ENCODE measurements around the gene NEURL3.
"Not testable (repeated sequence)": the region's sequence is repeated elsewhere in the genome, so short reads cannot be mapped to it uniquely, and the experiment has no call there.

Gene NEURL3

DNA sequence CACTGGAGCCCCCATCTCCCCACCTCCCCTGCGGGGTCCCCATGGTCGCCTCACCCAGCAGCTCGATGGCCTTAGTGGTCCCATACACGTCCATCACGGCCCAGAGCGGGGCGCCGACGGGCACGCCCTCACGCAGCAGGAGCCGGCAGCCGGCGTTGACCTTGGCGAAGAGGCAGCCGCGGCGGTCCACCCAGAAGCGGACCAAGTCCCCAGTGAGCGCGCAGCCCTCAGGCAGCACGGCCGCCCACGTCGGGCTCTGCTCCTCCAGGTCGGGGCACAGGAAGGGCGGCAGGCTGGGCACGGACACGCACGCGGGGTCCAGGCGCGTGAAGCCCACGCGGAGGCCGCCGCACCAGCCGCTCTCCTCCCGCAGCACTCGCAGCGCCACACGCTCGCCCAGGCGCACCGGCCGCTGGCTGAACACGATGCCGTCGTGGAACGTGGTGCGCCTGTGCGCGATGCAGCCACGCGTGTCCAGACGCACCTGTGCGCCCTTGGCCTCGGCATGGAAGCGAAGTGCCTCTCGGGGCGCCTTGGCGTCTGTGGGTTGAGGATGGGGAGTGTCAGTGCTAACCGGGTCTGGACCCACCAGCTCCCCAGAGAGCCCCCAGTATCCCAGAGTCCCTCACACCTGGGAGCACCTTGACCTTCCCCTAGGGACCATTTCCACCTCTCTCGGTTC is 4.6 kb downstream of the NEURL3 start:
- no peaks in the 10 kb centered on the region for H3K27me3 ChIP-seq (ENCODE audit: insufficient read depth, low read depth)
- TF ChIP-seq CTCF (conservative IDR thresholded peaks at IDR 0.05; ENCODE audit: low read depth, low read length): no peak

GRCh38 chr2:96499061-96499960 is 5.8 kb downstream of the NEURL3 start:
- H3K4me2 ChIP-seq: no peak overlapping the region
- H3K27me3 ChIP-seq (ENCODE audit: insufficient read depth, low read depth): no peaks in the 10 kb centered on the region
- no peak overlapping the region for H3K27ac ChIP-seq
- H4K20me1 ChIP-seq (ENCODE audit: insufficient read depth): no peaks in the 10 kb centered on the region
- no peak for TF ChIP-seq CTCF (conservative IDR thresholded peaks at IDR 0.05; ENCODE audit: low read depth, low read length)
- no peak overlapping the region for H3K9ac ChIP-seq
- H3K79me2 ChIP-seq (ENCODE audit: insufficient read depth, low read depth): no peaks in the 10 kb centered on the region
- H2AFZ ChIP-seq (ENCODE audit: low read depth): no peak overlapping the region
- H3K4me3 ChIP-seq (IDR thresholded peaks at IDR 0.05; ENCODE audit: insufficient read depth, low read depth, low read length): no peak overlapping the region
- H3K4me1 ChIP-seq (ENCODE audit: low read depth, poor library complexity, severe bottlenecking): peaks cover 14% of the 10 kb centered on the region
- H3K36me3 ChIP-seq (ENCODE audit: insufficient read depth): no peaks in the 10 kb centered on the region

More for the DNA sequence above, 4.6 kb downstream of the NEURL3 start:
- Histone ChIP-seq H3K9ac (no peak overlapping the region), H4K20me1 (ENCODE audit: insufficient read depth) (no peaks in the 10 kb centered on the region), H3K79me2 (ENCODE audit: insufficient read depth, low read depth) (no peaks in the 10 kb centered on the region), H3K4me1 (ENCODE audit: low read depth, poor library complexity, severe bottlenecking) (peaks cover 14% of the 10 kb centered on the region), H3K36me3 (ENCODE audit: insufficient read depth) (no peaks in the 10 kb centered on the region), H3K4me2 (no peak overlapping the region), H3K4me3 (IDR thresholded peaks at IDR 0.05; ENCODE audit: insufficient read depth, low read depth, low read length) (no peak overlapping the region), H3K27ac (no peak overlapping the region), H2AFZ (ENCODE audit: low read depth) (no peak overlapping the region)

- not testable (repeated sequence) for H4K20me1 ChIP-seq (ENCODE audit: insufficient read depth); H3K79me2 ChIP-seq (ENCODE audit: insufficient read depth, low read depth); H3K9ac ChIP-seq; H3K27me3 ChIP-seq (ENCODE audit: insufficient read depth, low read depth); H3K36me3 ChIP-seq (ENCODE audit: insufficient read depth); H3K4me3 ChIP-seq (IDR thresholded peaks at IDR 0.05; ENCODE audit: insufficient read depth, low read depth, low read length); H2AFZ ChIP-seq (ENCODE audit: low read depth); H3K4me2 ChIP-seq; H3K27ac ChIP-seq
- H3K4me1 ChIP-seq (ENCODE audit: low read depth, poor library complexity, severe bottlenecking): peaks cover 14% of the 10 kb centered on the region
Measured at GRCh38 chr2:96498611-96499010, 6.5 kb downstream of the NEURL3 start.

DNA sequence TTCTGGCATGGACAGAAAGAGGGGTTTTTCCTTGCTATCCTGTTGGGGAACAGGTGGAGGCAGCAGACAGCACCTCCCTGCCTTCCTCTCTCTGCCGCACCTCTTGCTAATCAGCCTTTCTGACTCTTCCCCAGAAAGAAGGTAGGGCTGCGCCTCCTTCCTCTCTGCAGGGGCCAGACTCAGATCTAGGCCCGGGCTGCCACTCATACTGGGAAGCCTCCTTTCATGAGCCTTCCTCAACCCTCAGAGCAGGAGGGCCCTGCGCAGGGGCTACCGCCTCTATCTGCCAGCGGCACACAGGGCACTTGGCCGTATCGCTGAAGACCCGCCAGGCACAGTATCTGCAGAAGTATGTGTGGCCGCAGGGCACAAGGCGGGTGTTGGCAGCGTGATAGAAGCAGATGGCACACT is 7.1 kb downstream of the NEURL3 start:
- no peak overlapping the region for H3K9ac ChIP-seq
- peaks cover 14% of the 10 kb centered on the region for H3K4me1 ChIP-seq (ENCODE audit: low read depth, poor library complexity, severe bottlenecking)
- H3K79me2 ChIP-seq (ENCODE audit: insufficient read depth, low read depth): no peaks in the 10 kb centered on the region
- H4K20me1 ChIP-seq (ENCODE audit: insufficient read depth): no peaks in the 10 kb centered on the region
- no peaks in the 10 kb centered on the region for H3K27me3 ChIP-seq (ENCODE audit: insufficient read depth, low read depth)
- no peak overlapping the region for H3K27ac ChIP-seq
- no peaks in the 10 kb centered on the region for H3K36me3 ChIP-seq (ENCODE audit: insufficient read depth)
- no peak overlapping the region for H3K4me2 ChIP-seq
- TF ChIP-seq CTCF (conservative IDR thresholded peaks at IDR 0.05; ENCODE audit: low read depth, low read length): no peak
- H3K4me3 ChIP-seq (IDR thresholded peaks at IDR 0.05; ENCODE audit: insufficient read depth, low read depth, low read length): no peak overlapping the region
- no peak overlapping the region for H2AFZ ChIP-seq (ENCODE audit: low read depth)

Data from KMS-11 (cell line).